HCT116 (cell line): Measurements from ENCODE around the gene SNIP1. TPM values are rescaled to one million over a fixed set of nuclear protein-coding genes. Genes with fewer than 3 reads are reported as not detected.

ENCODE experiments used
- ATAC-seq: fragments of 200-7000 bp; cut with Tn5 transposase; 2 replicates; pipeline ENCODE4 v1.9.1; 2020; ENCODE audit warnings: mild to moderate bottlenecking, moderate library complexity
- BruUV-seq: library from RNA; stranded (reverse); fragments of 400-500 nt; replicated peaks from 2 replicates; lab custom pipeline; 2021; lab: Mats Ljungman, UMichigan
- CTCF ChIA-PET: fragments of 300-600 bp; sonication (Branson Sonifier 250); formaldehyde crosslinking; loops from one replicate; lab custom pipeline; 2021; ENCODE audit warnings: antibody characterized with exemption; lab: Charles Lee
- POLR2A ChIA-PET: fragments of 300-600, 350-600 bp; sonication (Branson Sonifier 250); formaldehyde crosslinking; loops from one replicate; lab custom pipeline; 2021; ENCODE audit warnings: antibody characterized with exemption; lab: Charles Lee
- RAD21 ChIA-PET, 2 experiments: fragments of 300-600 bp; sonication (Branson Sonifier 250); formaldehyde crosslinking; loops; one replicate each; lab custom pipeline; 2023; ENCODE audit warnings: low total read pairs in 2 of 2; ENCODE audit not compliant: uncharacterized antibody in 2 of 2, unreplicated experiment in 2 of 2, low non-redundant PET in 1 of 2; lab: Charles Lee
- DNase-seq: peaks from one replicate; pipeline ENCODE4 v3.0.0-alpha.2; 2010; ENCODE audit warnings: low read depth, low spot score
- H2AFZ ChIP-seq: fragments of 200-600 bp; shearing (Covaris generic), sonication (generic); 2 replicates; pipeline ENCODE4 v1.6.1; 2017; ENCODE audit warnings: low read depth, mixed run types, mixed read lengths, antibody characterized with exemption, low read length; ENCODE audit not compliant: poor library complexity, severe bottlenecking
- H3K27ac ChIP-seq: 2 replicates; pipeline ENCODE4 v1.5.1; 2012; ENCODE audit warnings: low read depth, low read length
- H3K27me3 ChIP-seq: fragments of 200-600 bp; sonication (generic); 2 replicates; pipeline ENCODE4 v1.6.1; 2016; ENCODE audit warnings: mixed run types, low read length, mixed read lengths; ENCODE audit not compliant: insufficient read depth
- H3K36me3 ChIP-seq, 2 experiments: fragments of 200-500 bp in 1 of 2; fragments of 200-600 bp in 1 of 2; sonication (Bioruptor generic) in 1 of 2; sonication (generic) in 1 of 2; 2 replicates each; pipeline versions ENCODE4 v1.5.1 to v1.6.1; 2014 to 2016; ENCODE audit warnings: low read length in 2 of 2, inconsistent platforms in 1 of 2, mixed read lengths in 1 of 2, mixed run types in 1 of 2; ENCODE audit not compliant: insufficient read depth in 2 of 2, control insufficient read depth in 1 of 2
- H3K4me1 ChIP-seq, 2 experiments: fragments of 200-600 bp in 1 of 2; sonication (generic) in 1 of 2; 2 replicates each; pipeline versions ENCODE4 v1.5.1 to v1.6.1; 2012 to 2017; ENCODE audit warnings: low read length in 2 of 2, inconsistent platforms in 1 of 2, mild to moderate bottlenecking in 1 of 2, mixed read lengths in 1 of 2, mixed run types in 1 of 2, moderate library complexity in 1 of 2; ENCODE audit not compliant: insufficient read depth in 2 of 2, control insufficient read depth in 1 of 2
- H3K4me2 ChIP-seq: fragments of 200-600 bp; sonication (generic); 2 replicates; pipeline ENCODE4 v1.6.1; 2017; ENCODE audit warnings: mixed run types, low read length, mixed read lengths
- H3K4me3 ChIP-seq, 2 experiments: fragments of 200-600 bp in 1 of 2; sonication (generic) in 1 of 2; replicated peaks in 1 of 2; 2 replicates each; pipeline ENCODE4 v1.5.1; 2011 to 2016; ENCODE audit warnings: low read length in 2 of 2, control low read depth in 1 of 2, low read depth in 1 of 2, mild to moderate bottlenecking in 1 of 2, mixed read lengths in 1 of 2, mixed run types in 1 of 2
- H3K79me2 ChIP-seq: fragments of 200-600 bp; sonication (generic); 2 replicates; pipeline ENCODE4 v1.6.1; 2017; ENCODE audit warnings: mild to moderate bottlenecking, mixed run types, low read length, moderate library complexity, mixed read lengths; ENCODE audit not compliant: insufficient read depth
- H3K9ac ChIP-seq: fragments of 200-600 bp; sonication (generic); 2 replicates; pipeline ENCODE4 v1.6.1; 2016; ENCODE audit warnings: low read length, mixed read lengths
- H3K9me2 ChIP-seq: fragments of 200-600 bp; sonication (generic), shearing (Covaris generic); 2 replicates; pipeline ENCODE4 v1.6.1; 2017; ENCODE audit warnings: mixed run types, mild to moderate bottlenecking, moderate library complexity; ENCODE audit not compliant: insufficient read depth
- H3K9me3 ChIP-seq, 2 experiments: fragments of 200-500 bp in 1 of 2; fragments of 200-600 bp in 1 of 2; sonication (Bioruptor generic) in 1 of 2; sonication (generic) in 1 of 2; 2 replicates each; pipeline ENCODE4 v1.6.1; 2014 to 2017; ENCODE audit warnings: low read length in 2 of 2, mixed read lengths in 2 of 2, inconsistent platforms in 1 of 2, low read depth in 1 of 2, mild to moderate bottlenecking in 1 of 2, mixed run types in 1 of 2, moderate library complexity in 1 of 2; ENCODE audit not compliant: control insufficient read depth in 1 of 2, insufficient read depth in 1 of 2
- H4K20me1 ChIP-seq: fragments of 200-600 bp; sonication (generic), shearing (Covaris generic); 2 replicates; pipeline ENCODE4 v1.6.1; 2017; ENCODE audit warnings: mixed run types, mild to moderate bottlenecking, moderate library complexity; ENCODE audit not compliant: insufficient read depth
- EGR1 ChIP-seq: IDR thresholded peaks from 2 replicates; pipeline ENCODE4 v1.6.1; 2012; ENCODE audit warnings: low read depth
- EZH2 ChIP-seq: fragments of 200-600 bp; sonication (generic); IDR thresholded peaks from 2 replicates; pipeline ENCODE4 v1.6.1; 2017; ENCODE audit warnings: antibody characterized with exemption, mixed run types
- FOSL1 ChIP-seq: IDR thresholded peaks from 2 replicates; pipeline ENCODE4 v1.6.1; 2012; ENCODE audit warnings: low read depth
- POLR2A ChIP-seq: IDR thresholded peaks from 2 replicates; pipeline ENCODE4 v1.7.0; 2011; ENCODE audit warnings: borderline replicate concordance; ENCODE audit not compliant: insufficient read depth, insufficient read length; ENCODE audit errors: extremely low read depth
- POLR2AphosphoS5 ChIP-seq: IDR thresholded peaks from 2 replicates; pipeline ENCODE4 v1.6.1; 2011; ENCODE audit warnings: mild to moderate bottlenecking, low read depth, low read length, moderate library complexity
- SIN3A ChIP-seq: IDR thresholded peaks from 2 replicates; pipeline ENCODE4 v1.6.1; 2012; ENCODE audit warnings: low read depth
- SP1 ChIP-seq: IDR thresholded peaks from 2 replicates; pipeline ENCODE4 v1.6.1; 2012; ENCODE audit warnings: low read depth
- SRF ChIP-seq: IDR thresholded peaks from 2 replicates; pipeline ENCODE4 v1.6.1; 2012; ENCODE audit warnings: low read depth
- TCF7L2 ChIP-seq: IDR thresholded peaks from 2 replicates; pipeline ENCODE4 v1.7.0; 2011; ENCODE audit warnings: borderline replicate concordance, inconsistent platforms; ENCODE audit not compliant: insufficient read depth, insufficient read length; ENCODE audit errors: extremely low read depth
- YY1 ChIP-seq: IDR thresholded peaks from 2 replicates; pipeline ENCODE4 v1.6.1; 2011; ENCODE audit warnings: low read length, low read depth, moderate library complexity, mild to moderate bottlenecking; ENCODE audit not compliant: insufficient replicate concordance; ENCODE audit errors: extremely low read depth
- intact Hi-C: fragments of 100-400 bp; cut with micrococcal nuclease; formaldehyde crosslinking; loops from 2 replicates; pipeline ENCODE4 v1.10.0; 2022
- total RNA-seq: library from RNA; stranded (reverse); gene quantifications from one replicate; pipeline ENCODE4 v1.2.1, GENCODE V29; 2021; ENCODE audit not compliant: unreplicated experiment
- TF ChIP-seq, protein P1 (sequence below): IDR thresholded peaks from 2 replicates; pipeline ENCODE4 v1.6.1; 2012
- TF ChIP-seq, protein P2 (sequence below): IDR thresholded peaks from 2 replicates; pipeline ENCODE4 v1.6.1; 2012; ENCODE audit warnings: low read depth
- TF ChIP-seq, protein P3 (sequence below): IDR thresholded peaks from 2 replicates; pipeline ENCODE4 v1.6.1; 2012
- TF ChIP-seq, protein P4 (sequence below): IDR thresholded peaks from 2 replicates; pipeline ENCODE4 v1.6.1; 2011; ENCODE audit warnings: mild to moderate bottlenecking, low read length, moderate library complexity; ENCODE audit not compliant: insufficient replicate concordance; ENCODE audit errors: extremely low read depth
- TF ChIP-seq, protein P5 (sequence below), 3 experiments: fragments of 200-600 bp in 1 of 3; sonication (generic) in 1 of 3; IDR thresholded peaks in 2 of 3; conservative IDR thresholded peaks in 1 of 3; 2 replicates each; pipeline ENCODE4 v1.5.1; 2012 to 2017; ENCODE audit warnings: low read depth in 2 of 3, low read length in 2 of 3, antibody characterized with exemption in 1 of 3, borderline replicate concordance in 1 of 3, control low read depth in 1 of 3, mild to moderate bottlenecking in 1 of 3, mixed read lengths in 1 of 3, mixed run types in 1 of 3, moderate library complexity in 1 of 3; ENCODE audit not compliant: insufficient read depth in 1 of 3

The SNIP1 gene
- total RNA-seq, 1 experiment from 2014 or later = 18.8 TPM

DNA sequence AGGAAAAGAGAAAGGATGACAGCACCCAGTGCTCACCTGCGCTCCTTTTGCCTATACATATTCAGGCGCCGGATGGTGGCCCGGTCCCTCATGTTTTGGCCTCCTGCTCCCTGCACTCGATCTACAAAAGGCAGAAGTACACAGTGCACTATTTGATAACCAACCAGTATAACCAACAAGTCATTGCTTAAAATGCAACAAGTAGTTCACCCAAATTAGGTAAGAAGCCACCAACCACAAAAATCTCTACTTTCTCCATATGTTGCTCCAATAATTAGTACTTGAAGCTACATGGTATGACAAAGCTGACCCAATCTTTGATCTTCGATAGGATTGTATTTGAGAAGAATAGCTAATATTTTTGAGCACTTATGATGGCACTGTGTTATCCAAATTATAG lies 39.6 kb upstream of the SNIP1 start:
- peaks cover 67% of the 10 kb centered on the region for H3K79me2 ChIP-seq
- no peaks in the 10 kb centered on the region for H3K9me3 ChIP-seq
- RAD21 ChIA-PET = no interaction called here
- no peak overlapping the region; a peak in 1 of 4 replicates for H3K4me3 ChIP-seq
- intact Hi-C loops = loop anchor here (2.0 kb wide), 1 partner anchor 89 kb away; no protein-coding TSS in a partner anchor
- peak overlapping the region; percentile 95; the same call in 1 of the 2 replicates for H3K4me2 ChIP-seq
- POLR2A ChIA-PET = interaction anchor here (1.0 kb wide), 1 partner anchor 10 kb away, joined by 3 read pairs; no protein-coding TSS in a partner anchor
- no peaks in the 10 kb centered on the region for H3K27me3 ChIP-seq
- peaks cover 37 to 43% of the 10 kb centered on the region in 2 experiments for H3K36me3 ChIP-seq
- H3K27ac ChIP-seq = no peak overlapping the region
- H4K20me1 ChIP-seq = no peaks in the 10 kb centered on the region; the same call in none of the 2 replicates
- peaks cover 10 to 16% of the 10 kb centered on the region in 2 experiments; a peak in 2 of 4 replicates for H3K4me1 ChIP-seq
- no peak overlapping the region for H2AFZ ChIP-seq
- no peak overlapping the region for H3K9ac ChIP-seq
- CTCF ChIA-PET = no interaction called here
- no peak for DNase-seq
- H3K9me2 ChIP-seq = no peaks in the 10 kb centered on the region
- BruUV-seq = no TSS peak
- ATAC-seq = no peak
- TF ChIP-seq, protein P1, sequence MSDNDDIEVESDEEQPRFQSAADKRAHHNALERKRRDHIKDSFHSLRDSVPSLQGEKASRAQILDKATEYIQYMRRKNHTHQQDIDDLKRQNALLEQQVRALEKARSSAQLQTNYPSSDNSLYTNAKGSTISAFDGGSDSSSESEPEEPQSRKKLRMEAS = no peak
- TF ChIP-seq POLR2A (no peak), POLR2AphosphoS5 (no peak), SRF (no peak), SIN3A (no peak), FOSL1 (no peak), EGR1 (no peak), TCF7L2 (no peak), SP1 (no peak), YY1 (no peak), EZH2 (no peak)
- TF ChIP-seq, protein P2, sequence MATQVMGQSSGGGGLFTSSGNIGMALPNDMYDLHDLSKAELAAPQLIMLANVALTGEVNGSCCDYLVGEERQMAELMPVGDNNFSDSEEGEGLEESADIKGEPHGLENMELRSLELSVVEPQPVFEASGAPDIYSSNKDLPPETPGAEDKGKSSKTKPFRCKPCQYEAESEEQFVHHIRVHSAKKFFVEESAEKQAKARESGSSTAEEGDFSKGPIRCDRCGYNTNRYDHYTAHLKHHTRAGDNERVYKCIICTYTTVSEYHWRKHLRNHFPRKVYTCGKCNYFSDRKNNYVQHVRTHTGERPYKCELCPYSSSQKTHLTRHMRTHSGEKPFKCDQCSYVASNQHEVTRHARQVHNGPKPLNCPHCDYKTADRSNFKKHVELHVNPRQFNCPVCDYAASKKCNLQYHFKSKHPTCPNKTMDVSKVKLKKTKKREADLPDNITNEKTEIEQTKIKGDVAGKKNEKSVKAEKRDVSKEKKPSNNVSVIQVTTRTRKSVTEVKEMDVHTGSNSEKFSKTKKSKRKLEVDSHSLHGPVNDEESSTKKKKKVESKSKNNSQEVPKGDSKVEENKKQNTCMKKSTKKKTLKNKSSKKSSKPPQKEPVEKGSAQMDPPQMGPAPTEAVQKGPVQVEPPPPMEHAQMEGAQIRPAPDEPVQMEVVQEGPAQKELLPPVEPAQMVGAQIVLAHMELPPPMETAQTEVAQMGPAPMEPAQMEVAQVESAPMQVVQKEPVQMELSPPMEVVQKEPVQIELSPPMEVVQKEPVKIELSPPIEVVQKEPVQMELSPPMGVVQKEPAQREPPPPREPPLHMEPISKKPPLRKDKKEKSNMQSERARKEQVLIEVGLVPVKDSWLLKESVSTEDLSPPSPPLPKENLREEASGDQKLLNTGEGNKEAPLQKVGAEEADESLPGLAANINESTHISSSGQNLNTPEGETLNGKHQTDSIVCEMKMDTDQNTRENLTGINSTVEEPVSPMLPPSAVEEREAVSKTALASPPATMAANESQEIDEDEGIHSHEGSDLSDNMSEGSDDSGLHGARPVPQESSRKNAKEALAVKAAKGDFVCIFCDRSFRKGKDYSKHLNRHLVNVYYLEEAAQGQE = no peak
- TF ChIP-seq, protein P3, sequence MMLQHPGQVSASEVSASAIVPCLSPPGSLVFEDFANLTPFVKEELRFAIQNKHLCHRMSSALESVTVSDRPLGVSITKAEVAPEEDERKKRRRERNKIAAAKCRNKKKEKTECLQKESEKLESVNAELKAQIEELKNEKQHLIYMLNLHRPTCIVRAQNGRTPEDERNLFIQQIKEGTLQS = no peak
- TF ChIP-seq, protein P4, sequence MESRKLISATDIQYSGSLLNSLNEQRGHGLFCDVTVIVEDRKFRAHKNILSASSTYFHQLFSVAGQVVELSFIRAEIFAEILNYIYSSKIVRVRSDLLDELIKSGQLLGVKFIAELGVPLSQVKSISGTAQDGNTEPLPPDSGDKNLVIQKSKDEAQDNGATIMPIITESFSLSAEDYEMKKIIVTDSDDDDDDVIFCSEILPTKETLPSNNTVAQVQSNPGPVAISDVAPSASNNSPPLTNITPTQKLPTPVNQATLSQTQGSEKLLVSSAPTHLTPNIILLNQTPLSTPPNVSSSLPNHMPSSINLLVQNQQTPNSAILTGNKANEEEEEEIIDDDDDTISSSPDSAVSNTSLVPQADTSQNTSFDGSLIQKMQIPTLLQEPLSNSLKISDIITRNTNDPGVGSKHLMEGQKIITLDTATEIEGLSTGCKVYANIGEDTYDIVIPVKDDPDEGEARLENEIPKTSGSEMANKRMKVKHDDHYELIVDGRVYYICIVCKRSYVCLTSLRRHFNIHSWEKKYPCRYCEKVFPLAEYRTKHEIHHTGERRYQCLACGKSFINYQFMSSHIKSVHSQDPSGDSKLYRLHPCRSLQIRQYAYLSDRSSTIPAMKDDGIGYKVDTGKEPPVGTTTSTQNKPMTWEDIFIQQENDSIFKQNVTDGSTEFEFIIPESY = no peak
- TF ChIP-seq, protein P5, sequence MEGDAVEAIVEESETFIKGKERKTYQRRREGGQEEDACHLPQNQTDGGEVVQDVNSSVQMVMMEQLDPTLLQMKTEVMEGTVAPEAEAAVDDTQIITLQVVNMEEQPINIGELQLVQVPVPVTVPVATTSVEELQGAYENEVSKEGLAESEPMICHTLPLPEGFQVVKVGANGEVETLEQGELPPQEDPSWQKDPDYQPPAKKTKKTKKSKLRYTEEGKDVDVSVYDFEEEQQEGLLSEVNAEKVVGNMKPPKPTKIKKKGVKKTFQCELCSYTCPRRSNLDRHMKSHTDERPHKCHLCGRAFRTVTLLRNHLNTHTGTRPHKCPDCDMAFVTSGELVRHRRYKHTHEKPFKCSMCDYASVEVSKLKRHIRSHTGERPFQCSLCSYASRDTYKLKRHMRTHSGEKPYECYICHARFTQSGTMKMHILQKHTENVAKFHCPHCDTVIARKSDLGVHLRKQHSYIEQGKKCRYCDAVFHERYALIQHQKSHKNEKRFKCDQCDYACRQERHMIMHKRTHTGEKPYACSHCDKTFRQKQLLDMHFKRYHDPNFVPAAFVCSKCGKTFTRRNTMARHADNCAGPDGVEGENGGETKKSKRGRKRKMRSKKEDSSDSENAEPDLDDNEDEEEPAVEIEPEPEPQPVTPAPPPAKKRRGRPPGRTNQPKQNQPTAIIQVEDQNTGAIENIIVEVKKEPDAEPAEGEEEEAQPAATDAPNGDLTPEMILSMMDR (IDR thresholded peaks at IDR 0.05 in 2 of 3, conservative IDR thresholded peaks at IDR 0.05 in 1 of 3; ENCODE audit: borderline replicate concordance in 1 of 3, insufficient read depth in 1 of 3, low read depth in 2 of 3, low read length in 2 of 3) = no peak
